Endothelial cell of hepatic sinusoid (primary cell): Measurements from ENCODE around the gene SMOC1.
"Not testable (repeated sequence)": the region's sequence is repeated elsewhere in the genome, so short reads cannot be mapped to it uniquely, and the experiment has no call there.

Experiments
- in situ Hi-C: cut with HindIII; loops from 2 replicates; pipeline ENCODE4 v1.10.0; 2017; ENCODE audit warnings: low sequenced_read_pairs

Gene SMOC1

GRCh38 chr14:69896972-69897371 is 17.8 kb downstream of the SMOC1 start:
- in situ Hi-C loops = no loop called here

DNA sequence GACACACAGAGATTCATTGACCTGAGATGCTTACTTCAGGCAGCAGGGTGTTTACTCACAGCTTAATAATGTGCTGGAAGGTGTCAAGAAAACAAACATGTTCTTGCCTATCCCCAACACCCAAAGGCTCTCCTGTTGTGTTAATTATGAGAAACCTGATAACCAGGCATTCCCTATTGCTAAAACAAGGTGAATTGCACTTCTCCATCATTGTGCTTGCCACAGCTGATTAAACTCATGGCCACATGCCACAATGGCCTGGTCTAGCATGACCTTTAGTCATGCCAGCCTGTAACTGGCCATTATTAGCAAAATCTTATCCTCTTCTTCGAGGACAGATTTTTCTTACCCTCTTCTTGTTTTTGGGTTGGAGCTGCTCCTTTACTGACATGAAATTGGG is 21.4 kb downstream of the SMOC1 start:
- in situ Hi-C loops = no loop called here

- in situ Hi-C loops = no loop called here
Measured at GRCh38 chr14:69901113-69901951, 22.1 kb downstream of the SMOC1 start.

- in situ Hi-C loops = not testable (repeated sequence)
Measured at GRCh38 chr14:69903046-69903445, 23.8 kb downstream of the SMOC1 start.

- in situ Hi-C loops = no loop called here
Measured at GRCh38 chr14:69904246-69904645, 25.0 kb downstream of the SMOC1 start.

GRCh38 chr14:69906201-69906600 is 27.0 kb downstream of the SMOC1 start:
- in situ Hi-C loops = no loop called here

GRCh38 chr14:69909826-69910550 is 30.8 kb downstream of the SMOC1 start:
- in situ Hi-C loops = no loop called here

DNA sequence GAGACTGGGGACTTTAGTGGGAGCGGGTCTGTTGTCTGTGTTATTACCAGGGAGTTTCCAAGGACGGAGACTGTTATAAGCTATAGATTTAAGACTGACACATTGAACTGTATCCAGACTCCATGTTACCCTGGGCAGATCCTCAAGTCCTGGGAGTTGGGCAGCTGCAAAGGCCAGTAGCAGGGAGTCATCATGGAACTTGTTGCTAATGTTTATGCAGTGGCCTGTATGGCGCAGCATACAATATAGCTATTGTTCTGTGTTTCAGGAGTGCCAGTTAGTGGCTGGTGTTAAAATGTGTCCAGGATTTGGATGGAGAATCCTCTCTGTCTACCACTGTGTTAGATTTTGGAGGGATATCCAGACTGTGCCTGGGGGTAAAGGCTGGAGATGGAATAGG is 31.7 kb downstream of the SMOC1 start:
- in situ Hi-C loops = no loop called here

- in situ Hi-C loops = no loop called here
Measured at GRCh38 chr14:69913686-69914085, 34.5 kb downstream of the SMOC1 start.

- in situ Hi-C loops = loop anchor here (5.0 kb wide), 1 partner anchor 64 kb away; no protein-coding TSS in a partner anchor
Measured at GRCh38 chr14:69916396-69916795, 37.2 kb downstream of the SMOC1 start.

- in situ Hi-C loops = loop anchor here (5.0 kb wide), 1 partner anchor 65 kb away; no protein-coding TSS in a partner anchor
Measured at GRCh38 chr14:69917287-69917686, 38.1 kb downstream of the SMOC1 start.

DNA sequence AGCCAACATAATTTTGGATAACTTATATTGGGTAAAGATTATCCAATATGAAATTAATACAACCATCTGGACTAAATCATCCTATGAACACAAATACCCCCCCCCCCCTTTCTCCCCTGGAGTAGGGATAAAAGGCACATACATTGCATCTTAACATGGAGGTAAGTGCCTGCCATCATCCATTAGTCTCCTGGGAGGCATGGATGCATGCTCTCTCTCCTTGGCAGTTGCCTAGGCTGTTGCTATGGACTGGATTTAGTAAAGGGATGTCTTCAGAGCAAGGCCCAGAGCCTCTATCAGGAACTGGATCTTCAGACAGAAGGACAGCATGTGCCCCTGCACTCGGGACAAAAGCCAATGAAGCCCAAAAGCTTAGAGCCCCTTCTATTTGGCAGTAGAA is 40.6 kb downstream of the SMOC1 start:
- in situ Hi-C loops = loop anchor here (5.0 kb wide), 1 partner anchor 68 kb away; no protein-coding TSS in a partner anchor

GRCh38 chr14:69921052-69921451 is 41.8 kb downstream of the SMOC1 start:
- in situ Hi-C loops = no loop called here

DNA sequence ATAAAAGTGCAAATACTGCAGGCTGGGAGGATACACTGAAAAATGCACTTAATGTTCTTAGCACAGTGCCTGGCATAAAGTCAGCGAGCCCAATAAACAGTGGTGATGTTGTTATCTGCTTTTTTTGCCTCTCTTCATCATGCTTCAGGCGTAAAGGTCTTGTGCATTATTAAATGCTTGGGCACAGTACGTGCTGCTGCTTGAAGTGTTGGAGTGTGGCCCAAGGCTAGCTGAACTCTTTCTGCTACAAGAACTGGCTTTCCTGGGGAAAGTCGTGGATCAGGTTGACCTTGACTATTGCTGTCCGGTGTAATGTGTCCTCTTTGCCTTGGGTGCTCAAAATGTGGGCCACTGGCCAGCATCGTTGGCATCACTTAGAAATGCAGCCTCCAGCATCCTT is 43.0 kb downstream of the SMOC1 start:
- in situ Hi-C loops = no loop called here

DNA sequence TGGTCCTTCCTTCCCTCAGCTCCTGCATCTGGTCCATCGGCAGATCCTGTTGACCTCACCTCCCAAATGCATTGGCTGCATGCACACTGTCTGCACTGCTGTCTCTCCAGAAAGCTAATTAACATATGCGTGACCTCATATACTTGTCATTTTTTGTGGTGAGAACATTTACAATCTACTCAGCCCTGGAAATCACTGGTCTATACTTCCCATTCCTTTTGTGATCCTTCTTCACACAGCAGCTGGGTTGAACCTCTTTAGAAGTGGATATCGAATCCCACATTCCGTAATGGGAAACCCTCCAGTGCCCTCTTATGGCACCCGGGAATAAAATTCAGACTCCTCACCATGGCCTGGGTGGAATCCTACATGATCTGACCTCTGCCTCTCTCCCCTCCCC is 45.0 kb downstream of the SMOC1 start:
- in situ Hi-C loops = no loop called here

DNA sequence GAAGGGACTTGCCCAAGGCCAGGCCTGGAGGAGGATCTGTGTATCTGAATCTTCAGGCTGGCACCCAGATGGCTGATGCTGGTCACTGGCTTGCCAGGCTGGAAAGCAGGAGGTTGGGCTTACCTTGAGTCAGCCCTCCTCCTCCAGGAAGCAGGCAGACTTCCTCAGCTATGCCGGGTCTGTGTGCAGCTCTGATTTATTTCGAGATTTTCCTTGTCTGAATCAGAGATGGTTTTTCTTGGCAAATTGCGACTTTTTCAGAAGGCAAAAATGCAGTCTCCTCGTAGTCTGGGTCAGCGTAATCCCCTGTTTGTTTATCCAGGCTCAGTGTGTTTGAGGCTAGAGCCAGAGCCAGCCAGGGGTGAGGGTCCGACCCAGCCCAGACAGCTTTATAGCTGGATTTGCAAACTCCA is 48.9 kb downstream of the SMOC1 start:
- in situ Hi-C loops = no loop called here

GRCh38 chr14:69930780-69931379 is 51.7 kb downstream of the SMOC1 start:
- in situ Hi-C loops = no loop called here

DNA sequence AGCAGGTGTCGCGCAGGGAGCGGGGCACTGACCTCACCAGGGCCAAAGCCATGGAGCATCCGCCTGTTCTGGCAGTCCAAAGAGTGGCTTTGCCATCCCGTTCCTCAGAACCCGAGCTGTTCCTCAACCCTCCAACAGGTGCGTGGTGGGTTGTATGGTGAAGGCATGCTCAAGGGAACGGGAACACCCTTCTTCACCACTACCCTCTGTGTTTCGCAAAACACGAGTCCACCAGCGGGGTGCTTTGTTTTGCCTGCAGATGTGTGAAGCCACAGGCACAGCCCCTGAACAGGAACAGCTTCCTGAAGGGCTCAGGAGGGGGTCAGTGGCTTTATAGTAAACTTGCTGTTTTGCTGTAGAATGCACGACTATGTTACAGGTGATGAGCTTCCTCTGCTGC is 52.7 kb downstream of the SMOC1 start:
- in situ Hi-C loops = no loop called here

DNA sequence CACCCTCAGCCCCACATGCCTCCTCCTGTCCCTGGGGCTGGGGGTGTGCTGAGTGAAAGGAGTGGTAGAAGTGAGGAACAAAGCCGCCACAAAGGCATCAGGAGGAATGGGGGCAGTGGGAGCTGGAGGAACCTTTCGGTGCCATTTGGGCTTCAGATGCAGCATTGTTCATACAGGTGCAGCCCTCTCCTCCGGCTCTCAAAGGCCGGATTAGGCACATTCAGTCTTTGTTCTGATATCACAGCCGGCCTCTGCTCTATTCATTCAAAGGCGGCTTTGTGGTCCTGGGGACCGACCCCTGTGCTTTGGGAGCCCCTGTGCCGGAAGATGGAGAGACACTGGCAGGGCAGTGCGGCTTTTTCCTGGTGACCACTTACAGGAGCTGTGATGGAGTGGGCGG is 53.2 kb downstream of the SMOC1 start:
- in situ Hi-C loops = no loop called here

DNA sequence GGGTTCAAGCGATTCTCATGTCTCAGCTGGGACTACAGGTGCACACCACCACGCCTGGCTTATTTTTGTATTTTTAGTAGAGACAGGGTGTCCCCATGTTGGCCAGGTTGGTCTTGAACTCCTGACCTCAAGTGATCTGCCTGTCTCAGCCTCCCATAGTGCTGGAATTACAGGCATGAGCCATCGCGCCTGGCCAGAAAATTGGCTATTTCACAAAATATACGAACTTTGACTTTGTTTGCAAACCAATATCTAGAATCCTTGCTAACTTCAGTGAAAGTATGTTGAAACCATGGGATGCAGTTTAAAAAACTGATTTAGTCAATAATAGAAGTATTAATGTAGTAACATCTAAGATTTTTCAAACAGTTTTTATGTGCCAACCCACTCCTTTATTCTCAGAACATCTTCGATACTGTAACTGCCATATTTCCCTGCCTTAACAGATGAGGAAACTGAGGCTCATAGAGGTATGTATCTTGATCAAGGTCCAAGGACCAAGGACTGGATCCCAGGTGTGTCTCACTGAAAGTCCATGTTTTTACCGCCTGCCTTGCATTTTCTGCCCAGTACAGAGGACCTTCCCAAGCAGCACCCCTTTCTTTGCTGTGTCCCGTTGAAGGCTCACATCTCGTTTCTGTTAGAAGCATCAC is 54.5 kb downstream of the SMOC1 start:
- in situ Hi-C loops = no loop called here
